A673 (cell line): ENCODE measurements around the gene ZFP3.

ENCODE experiments used
- CTCF ChIP-seq: fragments of 300-800, 200-600 bp; sonication (generic); conservative IDR thresholded peaks from 2 replicates; pipeline ENCODE4 v1.5.1; 2017; ENCODE audit warnings: low read depth, mild to moderate bottlenecking, antibody characterized with exemption, low read length, moderate library complexity, mixed read lengths
- EZH2 ChIP-seq: fragments of 200-600 bp; sonication (generic); IDR thresholded peaks from 2 replicates; pipeline ENCODE4 v1.6.1; 2017; ENCODE audit warnings: borderline replicate concordance, low read depth, mild to moderate bottlenecking, mixed read lengths, antibody characterized with exemption, low read length; ENCODE audit not compliant: poor library complexity, severe bottlenecking

GRCh38 chr17:5120036-5120435 lies 41.8 kb downstream of the ZFP3 start:
- TF ChIP-seq CTCF (no peak), EZH2 (no peak)
